A673 (cell line): ENCODE measurements around the gene SERPINB7. TPM values are rescaled to one million over a fixed set of nuclear protein-coding genes. Genes with fewer than 3 reads are reported as not detected.

ENCODE experiments used
- BruUV-seq: library from RNA; stranded (reverse); fragments of 400-500 nt; replicated peaks from 2 replicates; lab custom pipeline; 2021; lab: Mats Ljungman, UMichigan
- CTCF ChIA-PET: fragments of 300-600 bp; sonication (Branson Sonifier 250); formaldehyde crosslinking; loops from one replicate; lab custom pipeline; 2022; ENCODE audit warnings: antibody characterized with exemption; lab: Charles Lee
- POLR2A ChIA-PET: fragments of 300-600 bp; sonication (Branson Sonifier 250); formaldehyde crosslinking; loops from one replicate; lab custom pipeline; 2022; ENCODE audit warnings: antibody characterized with exemption; ENCODE audit not compliant: low non-redundant PET; lab: Charles Lee
- DNase-seq: peaks from one replicate; pipeline ENCODE4 v3.0.0-alpha.2; 2015; ENCODE audit warnings: low spot score
- H3K27ac ChIP-seq: fragments of 200-600 bp; sonication (generic); 2 replicates; pipeline ENCODE4 v1.5.1; 2016; ENCODE audit warnings: mixed run types, low read depth, mild to moderate bottlenecking, mixed read lengths, antibody characterized with exemption, low read length; ENCODE audit not compliant: poor library complexity, severe bottlenecking
- H3K27me3 ChIP-seq: fragments of 200-600 bp; sonication (generic); replicated peaks from 2 replicates; pipeline ENCODE4 v1.6.1; 2017; ENCODE audit warnings: mixed run types, low read depth, mild to moderate bottlenecking, mixed read lengths, antibody characterized with exemption, low read length; ENCODE audit not compliant: insufficient read depth, poor library complexity
- H3K36me3 ChIP-seq: fragments of 200-600 bp; sonication (generic); 2 replicates; pipeline ENCODE4 v1.6.1; 2016; ENCODE audit warnings: mixed run types, mild to moderate bottlenecking, mixed read lengths, antibody characterized with exemption, low read length; ENCODE audit not compliant: insufficient read depth, poor library complexity, severe bottlenecking
- H3K4me1 ChIP-seq: fragments of 200-600 bp; sonication (generic); 2 replicates; pipeline ENCODE4 v1.6.1; 2017; ENCODE audit warnings: mixed run types, mild to moderate bottlenecking, mixed read lengths, antibody characterized with exemption, low read length; ENCODE audit not compliant: insufficient read depth, poor library complexity, severe bottlenecking
- H3K4me3 ChIP-seq: fragments of 200-600 bp; sonication (generic); 2 replicates; pipeline ENCODE4 v1.5.1; 2016; ENCODE audit warnings: low read depth, mixed run types, mild to moderate bottlenecking, mixed read lengths, low read length; ENCODE audit not compliant: poor library complexity, severe bottlenecking
- H3K9me3 ChIP-seq: fragments of 200-600 bp; sonication (generic); 2 replicates; pipeline ENCODE4 v1.6.1; 2016; ENCODE audit warnings: mixed run types, low read depth, mild to moderate bottlenecking, mixed read lengths, antibody characterized with exemption, low read length; ENCODE audit not compliant: poor library complexity, severe bottlenecking
- CTCF ChIP-seq: fragments of 300-800, 200-600 bp; sonication (generic); conservative IDR thresholded peaks from 2 replicates; pipeline ENCODE4 v1.5.1; 2017; ENCODE audit warnings: low read depth, mild to moderate bottlenecking, antibody characterized with exemption, low read length, moderate library complexity, mixed read lengths
- EZH2 ChIP-seq: fragments of 200-600 bp; sonication (generic); IDR thresholded peaks from 2 replicates; pipeline ENCODE4 v1.6.1; 2017; ENCODE audit warnings: borderline replicate concordance, low read depth, mild to moderate bottlenecking, mixed read lengths, antibody characterized with exemption, low read length; ENCODE audit not compliant: poor library complexity, severe bottlenecking
- intact Hi-C: fragments of 100-400 bp; cut with micrococcal nuclease; formaldehyde crosslinking; loops from one replicate; pipeline ENCODE4 v1.10.0; 2022; ENCODE audit not compliant: unreplicated experiment
- total RNA-seq: library from RNA; stranded (reverse); gene quantifications from 2 replicates; pipeline ENCODE4 v1.2.3, GENCODE V29; 2021

SERPINB7 gene
- total RNA-seq, 1 experiment from 2014 or later = 12.8 TPM

GRCh38 chr18:63783394-63783793 is 8.2 kb downstream of the SERPINB7 start:
- TF ChIP-seq EZH2 = no peak
- TF ChIP-seq CTCF = no peak
- H3K27me3 ChIP-seq = no peaks in the 10 kb centered on the region
- no peak for DNase-seq
- POLR2A ChIA-PET = no interaction called here
- H3K4me1 ChIP-seq = peaks cover 11% of the 10 kb centered on the region
- H3K27ac ChIP-seq = no peak overlapping the region
- CTCF ChIA-PET = no interaction called here
- intact Hi-C loops = no loop called here
- no peak overlapping the region for H3K4me3 ChIP-seq
- no peaks in the 10 kb centered on the region for H3K9me3 ChIP-seq
- no TSS peak for BruUV-seq
- H3K36me3 ChIP-seq = no peaks in the 10 kb centered on the region

GRCh38 chr18:63784787-63785452 is 9.7 kb downstream of the SERPINB7 start:
- Histone ChIP-seq H3K36me3 (no peaks in the 10 kb centered on the region), H3K27ac (no peak overlapping the region), H3K4me3 (no peak overlapping the region), H3K9me3 (no peaks in the 10 kb centered on the region), H3K27me3 (no peaks in the 10 kb centered on the region), H3K4me1 (peaks cover 8% of the 10 kb centered on the region)
- intact Hi-C loops = no loop called here
- no peak for DNase-seq
- POLR2A ChIA-PET = no interaction called here
- no TSS peak for BruUV-seq
- TF ChIP-seq EZH2 = no peak
- no peak for TF ChIP-seq CTCF
- CTCF ChIA-PET = no interaction called here

- ChIA-PET POLR2A (no interaction called here), CTCF (no interaction called here)
- no peak for DNase-seq
- Histone ChIP-seq H3K4me3 (no peak overlapping the region), H3K27me3 (no peaks in the 10 kb centered on the region), H3K36me3 (no peaks in the 10 kb centered on the region), H3K27ac (no peak overlapping the region), H3K4me1 (peaks cover 8% of the 10 kb centered on the region), H3K9me3 (no peaks in the 10 kb centered on the region)
- intact Hi-C loops = no loop called here
- BruUV-seq = no TSS peak
- TF ChIP-seq EZH2 (no peak), CTCF (no peak)
Observed at GRCh38 chr18:63787673-63788072, 12.5 kb downstream of the SERPINB7 start.
